ENCODE data around the gene LGALSL. TPM values are rescaled to one million over a fixed set of nuclear protein-coding genes. Genes with fewer than 3 reads are reported as not detected.

The LGALSL gene
- 13.1 TPM for total RNA-seq
- long read RNA-seq, transcript LGALSL-201 (5 exons, 3,926 nt) = major isoform, 14 of 17 reads
- long read RNA-seq, partial matches to known transcripts = 0 of 17 reads
- long read RNA-seq, other reads (novel, unspliced or antisense) = 3 of 17 reads

GRCh38 chr2:64453770-64454385 lies at the start of gene LGALSL:
TSS of gene LGALSL (plus strand) at chr2:64454162. CDS start at chr2:64454546, 384 bp downstream.
- intact Hi-C loops (cut with DNase I) = loop anchor here (1.0 to 2.0 kb wide), 2 partner anchors 33 to 50 kb away; no protein-coding TSS in a partner anchor
- peak; percentile 88 for DNase-seq (ENCODE audit: low spot score)

- no peak for DNase-seq (ENCODE audit: low spot score)
- intact Hi-C loops (cut with DNase I) = loop anchor here (1.0 to 2.0 kb wide), 2 partner anchors 49 to 76 kb away; no protein-coding TSS in a partner anchor
These were observed 49.2 kb upstream of the LGALSL start for GRCh38 chr2:64404743-64405142.

GRCh38 chr2:64405581-64406406 lies 48.2 kb upstream of the LGALSL start:
- no peak for DNase-seq (ENCODE audit: low spot score)
- intact Hi-C loops (cut with DNase I) = loop anchor here (2.0 kb wide), 1 partner anchor 77 kb away; no protein-coding TSS in a partner anchor

GRCh38 chr2:64406407-64406774 lies 47.6 kb upstream of the LGALSL start:
- intact Hi-C loops (cut with DNase I) = no loop called here
- no peak for DNase-seq (ENCODE audit: low spot score)

GRCh38 chr2:64408031-64408430 lies 45.9 kb upstream of the LGALSL start:
- intact Hi-C loops (cut with DNase I) = no loop called here
- no peak for DNase-seq (ENCODE audit: low spot score)

GRCh38 chr2:64410671-64411070 lies 43.3 kb upstream of the LGALSL start:
- DNase-seq (ENCODE audit: low spot score) = no peak

GRCh38 chr2:64412671-64413070 lies 41.3 kb upstream of the LGALSL start:
- intact Hi-C loops (cut with DNase I) = no loop called here
- DNase-seq (ENCODE audit: low spot score) = no peak

More at GRCh38 chr2:64410671-64411070, 43.3 kb upstream of the LGALSL start:
- intact Hi-C loops (cut with DNase I) = no loop called here

- intact Hi-C loops (cut with DNase I) = no loop called here
- no peak for DNase-seq (ENCODE audit: low spot score)
These were observed 39.1 kb upstream of the LGALSL start for GRCh38 chr2:64414736-64415435.

GRCh38 chr2:64417624-64418023 lies 36.3 kb upstream of the LGALSL start:
- no peak for DNase-seq (ENCODE audit: low spot score)
- intact Hi-C loops (cut with DNase I) = no loop called here

GRCh38 chr2:64419596-64420165 lies 34.3 kb upstream of the LGALSL start:
- intact Hi-C loops (cut with DNase I) = no loop called here
- DNase-seq (ENCODE audit: low spot score) = no peak

GRCh38 chr2:64420677-64421076 lies 33.3 kb upstream of the LGALSL start:
- intact Hi-C loops (cut with DNase I) = no loop called here

GRCh38 chr2:64421201-64421600 lies 32.8 kb upstream of the LGALSL start:
- intact Hi-C loops (cut with DNase I) = no loop called here
- no peak for DNase-seq (ENCODE audit: low spot score)

More at GRCh38 chr2:64420677-64421076, 33.3 kb upstream of the LGALSL start:
- DNase-seq (ENCODE audit: low spot score) = no peak

GRCh38 chr2:64422466-64422865 lies 31.5 kb upstream of the LGALSL start:
- intact Hi-C loops (cut with DNase I) = no loop called here
- no peak for DNase-seq (ENCODE audit: low spot score)

GRCh38 chr2:64423303-64423702 lies 30.7 kb upstream of the LGALSL start:
- DNase-seq (ENCODE audit: low spot score) = no peak
- intact Hi-C loops (cut with DNase I) = no loop called here

- DNase-seq (ENCODE audit: low spot score) = no peak
- intact Hi-C loops (cut with DNase I) = no loop called here
These were observed 29.5 kb upstream of the LGALSL start for GRCh38 chr2:64424416-64424987.

- no peak for DNase-seq (ENCODE audit: low spot score)
- intact Hi-C loops (cut with DNase I) = no loop called here
These were observed 27.6 kb upstream of the LGALSL start for GRCh38 chr2:64426183-64426952.

GRCh38 chr2:64434039-64434657 lies 19.8 kb upstream of the LGALSL start:
- no peak for DNase-seq (ENCODE audit: low spot score)
- intact Hi-C loops (cut with DNase I) = no loop called here

GRCh38 chr2:64437883-64438282 lies 16.1 kb upstream of the LGALSL start:
- intact Hi-C loops (cut with DNase I) = no loop called here
- DNase-seq (ENCODE audit: low spot score) = no peak
